HL-60/S4 treated with retinoic acid at 250 ng/mL for 4 days and 3 days (cell line): ENCODE results near the gene MAP3K4.
"Not testable (repeated sequence)": the region's sequence is repeated elsewhere in the genome, so short reads cannot be mapped to it uniquely, and the experiment has no call there.

Experiments
- in situ Hi-C: fragments of 300-500 bp; cut with MboI; formaldehyde crosslinking; loops from 2 replicates; pipeline ENCODE4 v1.7.0; 2022; ENCODE audit warnings: low sequenced_read_pairs

The MAP3K4 gene

DNA sequence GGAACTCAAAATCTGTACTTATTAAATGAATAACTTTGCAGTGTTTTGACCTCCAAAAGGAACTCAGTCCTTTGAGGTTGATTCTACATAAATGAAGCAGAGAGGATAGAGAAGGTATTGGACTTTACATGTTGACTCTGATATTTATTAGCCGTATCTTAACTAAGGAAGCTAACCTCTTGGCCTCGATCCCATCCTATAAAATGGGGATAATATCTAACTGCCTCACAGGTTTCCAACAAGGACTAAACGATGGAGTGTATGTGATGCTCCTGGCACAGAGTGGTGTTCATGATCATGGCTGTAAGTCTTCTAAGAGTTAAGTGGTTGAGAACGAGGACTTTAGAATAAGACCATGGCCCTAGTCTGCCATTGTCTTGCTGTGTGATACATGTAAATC, 24.2 kb upstream of the MAP3K4 start:
- in situ Hi-C loops: no loop called here

- in situ Hi-C loops: no loop called here
Measured at GRCh38 chr6:160967833-160968232, 23.7 kb upstream of the MAP3K4 start.

DNA sequence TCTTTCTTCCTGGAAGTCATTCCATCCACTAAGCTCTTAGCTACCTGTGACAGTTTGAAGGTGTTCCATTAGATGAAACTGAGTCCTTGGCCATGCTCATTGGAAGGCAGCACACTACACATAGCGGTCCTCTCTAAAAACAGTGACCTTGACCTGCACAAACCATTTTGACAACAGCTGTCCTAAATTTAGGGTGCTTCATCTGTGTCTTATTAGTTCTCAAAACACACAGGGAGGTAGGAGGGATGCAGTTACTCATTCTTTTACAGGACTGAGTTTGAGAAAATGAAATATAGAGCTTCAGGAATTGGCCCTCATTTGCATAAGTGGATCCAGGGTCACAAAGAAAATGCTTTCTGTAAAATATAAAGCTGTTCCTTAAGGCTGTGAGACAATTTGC, 20.4 kb upstream of the MAP3K4 start:
- in situ Hi-C loops: no loop called here

DNA sequence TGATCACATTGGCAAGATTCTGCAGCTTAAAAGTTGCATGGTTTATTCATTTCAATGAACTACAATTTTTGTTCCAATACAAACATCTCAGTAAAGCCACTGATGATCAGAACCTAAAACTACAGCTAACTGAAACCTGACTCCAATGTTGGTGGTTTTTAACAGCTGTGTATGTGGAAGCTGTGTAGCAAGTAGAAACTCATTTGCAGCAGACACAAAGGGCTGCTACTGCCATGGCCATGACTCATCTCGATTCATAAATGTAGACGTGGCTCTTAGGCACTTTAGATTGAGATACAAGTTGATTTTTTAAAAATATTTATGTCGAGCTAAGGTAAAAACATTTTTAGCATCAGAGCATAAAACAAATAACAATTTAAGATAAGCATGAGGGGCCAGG, 19.5 kb upstream of the MAP3K4 start:
- in situ Hi-C loops: no loop called here

DNA sequence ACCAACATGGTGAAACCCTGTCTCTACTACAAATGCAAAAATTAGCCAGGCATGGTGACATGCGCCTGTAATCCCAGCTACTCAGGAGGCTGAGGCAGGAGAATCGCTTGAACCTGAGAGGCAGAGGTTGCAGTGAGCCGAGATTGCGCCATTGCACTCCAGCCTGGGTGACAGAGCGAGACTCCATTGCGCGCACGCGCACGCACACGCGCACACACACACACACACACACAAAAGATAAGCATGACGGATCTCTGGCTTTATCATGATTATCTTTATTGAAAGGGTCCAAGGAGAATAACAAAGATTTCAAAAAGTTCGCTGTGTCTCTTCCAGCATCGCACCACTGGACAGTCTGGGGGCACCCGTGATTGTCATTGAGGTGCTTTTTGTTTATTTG, 19.0 kb upstream of the MAP3K4 start:
- in situ Hi-C loops: not testable (repeated sequence)

GRCh38 chr6:160973311-160974250, 18.0 kb upstream of the MAP3K4 start:
- in situ Hi-C loops: no loop called here

DNA sequence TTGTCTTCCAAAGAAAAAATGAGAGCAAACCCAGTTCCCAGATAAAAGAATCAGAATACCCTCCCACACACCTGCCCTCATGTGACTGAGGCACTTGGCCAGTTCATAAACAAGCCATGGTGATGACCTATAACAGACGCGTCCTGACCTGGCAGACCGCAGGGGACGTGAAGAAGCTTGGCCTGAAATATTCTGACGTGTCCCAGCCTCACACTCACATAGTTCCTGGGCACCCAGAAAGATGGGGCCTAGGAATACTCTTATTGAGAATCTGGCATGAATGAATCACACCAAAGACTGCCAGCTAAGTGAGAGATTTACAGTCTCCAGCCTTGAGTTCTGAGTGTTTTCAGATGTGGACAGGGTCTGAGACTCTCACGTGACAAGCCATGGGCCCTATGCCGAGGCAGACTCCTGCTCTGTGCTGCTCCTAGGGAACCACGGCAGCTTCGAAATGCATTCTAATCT, 17.2 kb upstream of the MAP3K4 start:
- in situ Hi-C loops: no loop called here

DNA sequence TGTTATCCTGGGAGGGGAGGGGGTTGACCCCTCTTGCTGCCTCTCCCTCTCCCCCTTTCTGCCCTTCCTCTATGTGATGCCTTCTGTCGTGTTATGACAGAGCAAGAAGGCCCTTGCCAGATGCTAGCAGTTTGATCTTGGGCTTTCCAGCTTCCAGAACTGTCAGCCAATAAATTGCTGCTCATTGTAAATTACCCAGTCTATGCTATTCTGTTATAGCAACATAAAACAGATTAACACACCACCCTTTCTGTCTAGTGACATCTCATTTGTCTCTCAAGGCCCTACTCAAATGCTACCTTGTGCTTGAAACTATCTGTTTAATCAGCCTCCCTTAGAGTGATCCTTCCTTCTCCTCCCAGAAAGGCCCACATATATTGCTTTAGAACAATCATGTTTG, 16.4 kb upstream of the MAP3K4 start:
- in situ Hi-C loops: no loop called here

GRCh38 chr6:160975961-160976360, 15.6 kb upstream of the MAP3K4 start:
- in situ Hi-C loops: not testable (repeated sequence)

GRCh38 chr6:160978141-160978901, 13.2 kb upstream of the MAP3K4 start:
- in situ Hi-C loops: no loop called here

- in situ Hi-C loops: no loop called here
Measured at GRCh38 chr6:160979061-160979708, 12.4 kb upstream of the MAP3K4 start.

DNA sequence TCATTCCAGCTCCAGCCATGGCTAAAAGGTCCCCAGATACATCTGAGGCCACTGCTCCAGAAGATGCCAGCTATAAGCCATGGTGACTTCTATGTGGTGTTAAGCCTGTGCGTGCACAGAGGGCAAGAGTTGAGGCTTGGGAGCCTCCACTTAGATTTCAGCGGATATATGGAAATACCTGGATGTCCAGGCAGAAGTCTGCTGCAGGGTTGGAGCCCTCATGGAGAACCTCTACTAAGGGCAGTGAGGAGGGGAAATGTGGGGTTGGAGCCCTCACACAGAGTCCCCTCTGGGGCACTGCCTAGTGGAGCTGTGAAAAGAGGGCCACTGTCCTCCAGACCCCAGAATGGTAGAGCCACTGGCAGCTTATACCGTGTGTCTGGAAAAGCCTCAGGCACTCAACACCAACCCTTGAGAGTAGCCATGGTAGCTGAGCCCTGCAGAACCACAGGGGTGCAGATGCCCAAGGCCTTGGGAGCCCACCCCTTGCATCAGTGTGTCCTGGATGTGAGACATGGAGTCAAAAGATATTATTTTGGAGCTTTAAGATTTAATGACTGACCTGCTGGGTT, 8.1 kb upstream of the MAP3K4 start:
- in situ Hi-C loops: not testable (repeated sequence)

DNA sequence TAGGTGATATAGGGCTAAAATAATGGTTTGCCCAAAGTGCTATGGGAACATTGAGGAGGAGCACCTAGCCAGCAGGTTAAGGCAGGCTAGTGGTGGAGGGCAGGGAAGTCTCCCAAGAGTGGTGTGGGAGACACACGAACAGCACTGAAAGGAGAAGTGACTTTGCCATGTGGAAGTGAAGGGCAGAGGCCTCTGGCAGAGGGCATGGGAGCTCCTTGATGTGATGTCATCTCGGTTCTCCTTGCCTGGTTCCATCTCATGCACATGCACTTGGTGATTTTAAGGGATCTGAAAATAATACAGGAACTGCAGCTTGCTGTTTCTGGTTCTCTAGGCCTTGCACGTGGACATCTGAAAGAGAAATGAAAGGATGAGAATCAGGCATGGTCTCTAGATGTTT, 4.7 kb upstream of the MAP3K4 start:
- in situ Hi-C loops: no loop called here

DNA sequence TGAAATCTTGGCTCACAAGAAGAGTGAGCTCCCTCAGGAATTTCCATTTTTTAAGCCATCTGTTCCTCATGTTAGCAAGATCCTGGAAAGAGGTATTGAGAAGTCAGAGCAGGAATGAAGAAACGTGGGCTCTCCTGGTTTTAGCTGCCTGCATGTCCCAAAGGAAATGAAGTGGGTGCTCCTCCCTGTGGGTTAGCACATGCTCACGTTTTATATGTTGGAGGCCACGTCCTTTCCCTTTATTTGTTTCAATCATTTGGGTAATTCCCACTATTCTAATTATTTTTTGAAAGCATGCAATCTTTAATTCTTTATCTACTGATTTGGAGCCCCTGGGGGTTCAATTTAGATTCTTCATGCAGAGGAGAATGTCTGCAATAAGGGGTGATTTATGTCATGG, 4.3 kb upstream of the MAP3K4 start:
- in situ Hi-C loops: no loop called here

GRCh38 chr6:160990847-160991405, 643 bp upstream of the MAP3K4 start:
- in situ Hi-C loops: no loop called here

DNA sequence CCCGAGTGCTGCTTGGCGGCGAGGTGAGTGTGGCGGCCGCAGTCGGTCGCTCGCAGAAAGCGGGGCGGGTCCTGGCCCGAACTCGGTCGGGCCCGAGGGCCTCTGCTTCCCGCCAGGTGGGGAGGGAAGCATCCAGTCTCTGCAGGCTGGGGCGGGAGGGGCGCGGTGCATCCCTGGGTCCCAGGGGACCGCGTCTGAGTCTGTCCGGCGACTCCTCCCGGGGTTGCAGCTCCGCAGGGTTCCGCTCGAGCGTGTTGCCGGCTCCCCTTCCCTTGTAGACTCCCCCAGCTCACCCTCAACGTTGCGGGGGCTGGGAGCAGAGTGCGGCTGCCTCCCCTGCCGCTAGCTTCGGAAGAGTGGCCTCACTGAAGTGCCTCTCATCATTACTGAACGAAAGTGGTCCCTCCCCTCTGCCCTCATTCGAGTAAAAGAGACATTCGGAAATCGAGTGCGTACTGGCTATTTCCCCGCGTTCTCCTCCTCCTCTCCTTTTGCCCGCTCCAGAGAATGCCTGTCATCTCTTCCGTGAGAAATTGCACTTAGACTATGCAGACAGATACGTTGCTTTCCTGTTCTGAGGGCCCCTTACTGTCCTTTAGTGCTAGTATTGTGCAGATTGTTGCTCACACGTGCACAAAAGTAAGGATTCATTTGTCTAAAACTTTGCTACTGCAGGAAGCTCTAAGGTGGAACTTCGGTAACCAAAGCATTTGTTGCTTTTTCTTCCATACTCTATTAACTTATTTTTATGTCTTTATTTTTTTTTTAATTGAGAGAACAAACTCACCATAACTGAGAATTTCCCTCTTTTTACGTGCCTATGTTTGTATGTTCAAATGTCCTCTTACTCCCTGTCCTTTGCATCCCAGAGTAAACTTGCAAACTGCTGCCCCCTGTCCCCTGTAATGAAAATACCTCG, 751 bp downstream of the MAP3K4 start:
- in situ Hi-C loops: no loop called here

DNA sequence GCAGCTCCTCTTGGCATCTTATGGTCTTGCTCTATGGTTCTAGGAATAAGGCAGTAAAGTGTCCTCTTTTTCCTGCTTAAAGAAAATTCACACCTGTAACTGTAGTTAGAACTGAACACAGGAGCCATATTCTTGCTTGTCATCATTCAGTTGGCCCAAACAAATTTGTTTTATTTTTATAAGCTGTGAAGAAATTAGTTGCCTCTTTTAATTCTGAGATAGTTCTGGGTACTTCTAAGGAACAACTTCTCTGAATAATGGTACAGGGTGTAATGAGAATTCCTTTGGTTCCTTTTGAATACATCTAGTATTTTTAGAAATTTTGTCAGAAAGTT, 1.4 kb downstream of the MAP3K4 start:
- in situ Hi-C loops: no loop called here

DNA sequence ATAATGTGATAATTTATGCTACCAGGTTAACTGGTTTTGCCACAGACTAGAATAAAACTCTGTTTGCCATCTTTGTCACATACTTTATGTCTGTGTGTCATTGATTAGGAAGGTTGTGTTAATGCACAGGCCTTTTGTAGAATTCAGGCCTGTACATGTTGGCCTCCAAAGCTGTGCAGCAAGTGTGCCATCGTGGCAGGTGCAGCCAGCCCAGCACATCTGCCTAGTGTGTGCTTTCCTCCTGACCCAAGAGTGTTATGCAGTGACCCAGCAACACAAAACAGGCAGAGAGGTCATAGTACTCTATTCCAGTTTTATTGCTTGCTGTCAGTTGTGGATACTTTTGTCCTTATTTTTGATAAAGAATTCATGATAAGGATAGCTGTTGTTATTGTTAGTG, 3.7 kb downstream of the MAP3K4 start:
- in situ Hi-C loops: no loop called here

DNA sequence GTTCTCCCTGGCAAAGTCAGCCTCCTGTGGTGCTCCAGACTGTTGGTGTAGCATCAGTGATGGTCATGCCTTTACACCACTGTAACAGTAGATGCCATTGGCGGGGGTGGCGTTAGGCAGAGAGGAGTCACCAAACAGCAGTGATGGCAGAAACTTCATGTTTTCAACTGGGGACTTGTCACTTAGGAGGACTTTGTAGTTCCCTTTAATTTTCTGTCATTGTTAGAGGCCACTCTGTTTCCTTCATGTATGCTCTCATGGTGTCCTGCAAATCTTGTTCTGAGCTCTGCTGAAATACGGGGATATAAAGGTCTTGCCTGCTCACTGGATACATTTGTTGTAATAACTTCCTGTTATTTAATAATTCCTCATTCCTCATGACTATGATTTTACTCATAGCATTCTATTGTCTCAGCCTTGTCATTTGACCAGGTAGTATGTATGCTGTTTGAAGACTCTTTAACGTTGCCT, 4.6 kb downstream of the MAP3K4 start:
- in situ Hi-C loops: no loop called here

DNA sequence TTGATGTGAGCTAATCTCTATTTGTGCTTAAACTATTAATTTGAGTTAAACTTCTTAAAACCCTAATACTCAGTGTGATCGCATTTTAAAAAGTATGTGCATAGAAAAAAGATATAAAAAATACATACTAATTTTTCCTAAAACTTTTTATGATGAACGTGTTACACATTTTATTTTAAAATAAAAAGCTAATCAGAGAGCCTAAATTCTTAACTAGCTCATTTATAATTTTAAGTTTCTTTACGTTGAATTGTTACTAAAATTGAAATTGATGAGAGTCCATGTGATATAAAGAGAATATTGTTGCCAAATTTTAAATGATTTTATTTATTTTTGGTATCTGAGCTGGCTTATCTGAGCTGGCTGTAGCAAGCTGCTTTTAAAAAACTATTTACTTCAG, 6.6 kb downstream of the MAP3K4 start:
- in situ Hi-C loops: no loop called here
